Hematopoietic multipotent progenitor cell treated with erythropoietin and hydrocortisone succinate and interleukin-3 and kit ligand, for 8 days (in vitro differentiated cells): ENCODE data around the gene MBOAT7.

Source experiments
- DNase-seq: peaks from one replicate; pipeline ENCODE4 v3.0.0-alpha.2; 2015

MBOAT7 gene

DNA sequence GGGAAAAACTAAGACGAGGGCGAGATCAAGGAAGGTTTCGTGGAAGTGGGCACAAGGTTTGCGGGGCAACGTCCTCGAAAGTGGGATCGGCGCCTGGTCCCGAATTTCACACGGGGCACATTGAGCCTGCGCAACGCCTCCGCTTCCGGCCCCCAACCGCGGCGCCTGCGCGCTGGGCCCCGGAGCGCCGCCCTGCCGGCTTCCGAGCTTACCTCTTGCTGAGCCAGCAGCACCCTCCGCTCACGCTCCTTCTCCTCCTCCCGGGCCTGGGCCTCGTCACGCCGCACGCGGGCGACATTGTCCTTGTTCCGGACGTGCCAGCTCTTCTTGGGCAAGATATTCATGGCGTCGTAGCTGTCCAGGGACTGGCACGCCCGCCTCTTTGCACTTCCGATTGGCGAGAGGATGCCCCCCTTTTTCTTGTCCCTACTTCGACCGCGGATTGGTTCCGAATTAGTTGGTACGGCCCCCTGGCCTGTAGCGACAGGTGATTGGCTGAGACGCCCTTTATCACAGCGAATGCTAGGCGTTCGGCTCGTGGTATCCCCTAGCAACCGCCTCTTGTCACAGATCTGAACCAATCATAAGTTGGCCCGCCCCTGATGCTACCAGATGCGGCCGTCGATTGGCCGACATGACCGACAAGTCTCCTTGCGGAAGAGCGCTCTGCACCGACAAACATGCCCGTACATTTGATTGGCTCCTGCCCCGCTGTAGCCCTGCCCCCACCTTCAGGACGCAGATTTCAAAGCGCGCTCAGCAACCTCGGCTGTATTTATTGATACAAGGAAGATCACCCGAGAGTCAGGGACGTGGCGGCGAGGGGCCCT, 29.8 kb downstream of the MBOAT7 start, which contains the start of gene LENG1:
TSS of gene LENG1 (minus strand) at position 370 of the 830 bp plus-strand sequence. CDS start at position 344, 26 bp downstream.
- peak; percentile 100 for DNase-seq

DNA sequence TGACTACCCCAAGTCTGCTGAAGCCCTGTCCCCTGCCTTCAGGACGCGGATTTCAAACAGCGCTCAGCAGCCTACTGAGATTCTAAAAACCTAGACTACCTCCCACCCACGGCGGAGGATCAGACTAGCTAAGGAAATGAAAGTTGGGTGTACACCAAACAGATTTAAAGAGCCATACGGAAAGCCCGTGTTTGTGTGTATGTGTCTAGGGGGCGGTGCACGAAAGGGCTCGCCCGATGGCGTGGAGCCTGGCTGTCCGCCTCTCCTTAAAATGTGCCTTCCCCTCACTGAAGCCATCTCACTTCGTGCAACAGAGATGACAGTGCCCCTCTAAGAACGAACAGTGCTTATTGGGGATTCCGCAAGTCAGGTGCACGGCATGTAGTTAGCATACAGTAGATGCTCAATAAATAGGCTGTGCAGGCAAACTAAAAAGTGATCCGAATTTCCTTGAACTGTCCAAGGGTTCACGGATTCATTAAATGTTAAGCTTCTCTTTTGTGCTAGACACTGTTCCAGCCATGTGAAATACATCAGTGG, 30.5 kb downstream of the MBOAT7 start:
- peak; percentile 39 for DNase-seq

DNA sequence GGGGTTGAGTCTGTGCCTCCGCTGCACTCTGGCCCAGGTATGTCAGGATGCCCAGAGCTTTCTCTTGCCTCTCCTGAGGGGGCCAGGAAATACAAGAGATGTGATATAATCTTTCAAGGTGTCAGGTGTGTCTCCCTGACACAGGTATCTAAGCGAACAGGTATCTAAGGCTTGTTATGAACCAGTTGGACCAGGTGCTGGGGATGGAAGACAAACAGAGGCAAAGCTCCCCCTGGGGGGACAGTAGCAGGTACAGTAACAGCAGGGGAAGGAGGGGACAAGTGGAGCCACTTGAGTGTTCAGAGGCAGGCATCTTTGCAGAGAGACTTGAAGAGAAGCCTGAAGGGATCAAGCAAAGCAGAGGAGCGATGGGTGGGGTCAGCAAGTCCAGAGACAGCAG, 32.4 kb downstream of the MBOAT7 start:
- DNase-seq: no peak

DNA sequence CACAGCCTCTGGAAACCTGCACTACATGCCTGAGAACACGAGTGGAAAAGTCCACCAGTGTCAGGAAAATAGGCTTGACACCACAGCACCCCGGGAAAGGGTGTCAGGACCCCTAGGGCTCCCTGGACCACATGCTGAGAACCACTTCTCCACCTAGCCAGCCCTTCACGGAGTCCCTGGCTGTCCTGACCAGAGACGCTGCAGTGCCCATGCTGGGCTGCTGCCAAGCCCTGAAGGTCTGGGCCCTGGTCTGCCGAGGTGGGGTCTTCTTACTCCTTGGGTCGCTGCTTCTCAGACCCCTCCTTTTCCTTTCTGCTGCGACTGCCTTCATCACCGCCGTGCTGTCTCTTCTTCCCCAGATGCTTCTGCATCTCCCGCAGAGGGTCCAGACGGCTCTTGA, 32.9 kb downstream of the MBOAT7 start:
- DNase-seq: no peak

DNA sequence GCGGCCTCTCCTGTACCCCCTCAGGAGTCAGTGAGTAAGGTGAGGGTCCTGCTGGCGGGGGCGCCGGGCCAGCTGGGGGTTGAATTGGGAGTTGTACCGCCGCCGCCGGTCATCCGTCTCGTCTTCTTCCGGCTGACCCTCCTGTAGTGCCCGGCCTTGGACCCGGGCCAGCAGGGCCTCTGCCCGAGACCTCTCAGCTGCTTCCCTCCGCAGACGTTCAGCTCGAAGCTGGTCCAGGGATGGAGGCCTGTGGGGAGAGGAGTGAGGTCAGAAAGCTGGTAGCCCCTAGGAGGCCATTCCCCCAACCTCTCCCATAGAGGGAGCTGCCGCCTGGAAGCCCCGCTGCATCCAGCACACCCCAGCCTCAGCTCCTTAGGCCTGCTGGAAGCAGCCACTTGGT, 33.7 kb downstream of the MBOAT7 start:
- DNase-seq: no peak

GRCh38 chr19:54154603-54155345, 34.6 kb downstream of the MBOAT7 start:
- DNase-seq: no peak

- DNase-seq: no peak
Observed at GRCh38 chr19:54153731-54154326, 35.6 kb downstream of the MBOAT7 start.

DNA sequence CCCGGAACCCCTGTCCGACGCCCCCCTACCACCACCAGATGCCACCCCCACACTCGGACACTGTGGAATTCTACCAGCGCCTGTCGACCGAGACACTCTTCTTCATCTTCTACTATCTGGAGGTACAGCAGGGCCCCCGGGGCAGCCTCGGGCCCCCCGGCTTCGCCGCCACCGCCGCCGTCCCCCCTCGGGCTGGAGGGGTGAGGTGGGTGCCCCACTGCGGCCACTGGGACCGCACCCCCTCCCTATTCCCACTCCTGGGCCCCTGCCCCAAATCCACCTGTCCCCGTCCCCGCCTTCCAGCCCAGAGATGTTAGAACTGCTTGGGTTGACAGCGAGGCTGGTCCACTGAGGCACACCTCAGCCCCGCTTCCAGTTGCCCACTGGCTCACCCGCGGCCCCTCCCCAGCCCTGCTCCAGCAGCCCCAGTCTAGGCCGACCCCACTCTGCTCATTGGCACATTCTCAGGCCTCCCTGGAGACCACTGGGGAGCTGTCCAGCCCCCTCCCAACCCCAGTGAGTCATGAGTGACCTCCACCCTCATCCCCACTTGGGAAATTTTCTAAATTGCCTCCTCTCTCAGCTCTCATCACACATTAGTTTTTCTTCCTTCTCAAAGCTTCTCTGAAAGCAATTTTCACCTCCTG, 36.4 kb downstream of the MBOAT7 start:
- no peak for DNase-seq

GRCh38 chr19:54152267-54152666, 37.1 kb downstream of the MBOAT7 start:
- no peak for DNase-seq

DNA sequence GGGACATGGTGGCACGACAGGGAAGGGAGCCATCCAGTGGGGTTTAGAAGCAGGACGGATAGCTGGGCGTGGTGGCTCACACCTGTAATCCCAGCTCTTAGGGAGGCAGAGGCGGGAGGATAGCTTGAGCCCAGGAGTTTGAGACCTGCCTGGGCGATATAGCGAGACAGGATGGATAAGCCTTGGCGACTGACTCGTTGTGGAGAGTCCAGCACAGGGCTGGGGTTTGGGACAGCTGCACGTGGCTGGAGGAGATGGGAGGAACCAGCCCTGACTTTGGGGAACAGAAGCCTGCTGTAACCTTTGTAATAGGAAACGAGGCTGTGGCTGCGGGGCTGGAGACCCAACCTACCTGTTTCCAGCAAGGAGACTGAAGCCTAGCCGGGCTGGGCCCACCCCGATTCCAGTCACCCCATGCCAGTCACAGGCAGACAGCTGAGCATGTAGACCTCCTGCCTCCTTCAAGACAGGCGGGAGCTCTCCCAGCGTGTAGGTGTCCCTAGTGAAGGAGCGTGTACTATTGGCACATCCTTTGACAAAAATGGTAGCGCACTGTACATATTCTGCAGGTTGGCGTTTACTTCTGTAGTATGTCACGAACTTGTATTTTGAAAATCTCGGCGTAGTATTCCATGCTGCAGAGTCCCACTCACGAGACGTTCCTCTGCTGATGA, 37.9 kb downstream of the MBOAT7 start:
- DNase-seq: no peak

GRCh38 chr19:54149021-54149812, 40.2 kb downstream of the MBOAT7 start:
- DNase-seq: no peak

- DNase-seq: no peak
Observed at GRCh38 chr19:54148158-54148557, 41.2 kb downstream of the MBOAT7 start.

- no peak for DNase-seq
Observed at GRCh38 chr19:54147676-54148075, 41.7 kb downstream of the MBOAT7 start.

- DNase-seq: no peak
Observed at GRCh38 chr19:54145541-54146158, 43.7 kb downstream of the MBOAT7 start.

DNA sequence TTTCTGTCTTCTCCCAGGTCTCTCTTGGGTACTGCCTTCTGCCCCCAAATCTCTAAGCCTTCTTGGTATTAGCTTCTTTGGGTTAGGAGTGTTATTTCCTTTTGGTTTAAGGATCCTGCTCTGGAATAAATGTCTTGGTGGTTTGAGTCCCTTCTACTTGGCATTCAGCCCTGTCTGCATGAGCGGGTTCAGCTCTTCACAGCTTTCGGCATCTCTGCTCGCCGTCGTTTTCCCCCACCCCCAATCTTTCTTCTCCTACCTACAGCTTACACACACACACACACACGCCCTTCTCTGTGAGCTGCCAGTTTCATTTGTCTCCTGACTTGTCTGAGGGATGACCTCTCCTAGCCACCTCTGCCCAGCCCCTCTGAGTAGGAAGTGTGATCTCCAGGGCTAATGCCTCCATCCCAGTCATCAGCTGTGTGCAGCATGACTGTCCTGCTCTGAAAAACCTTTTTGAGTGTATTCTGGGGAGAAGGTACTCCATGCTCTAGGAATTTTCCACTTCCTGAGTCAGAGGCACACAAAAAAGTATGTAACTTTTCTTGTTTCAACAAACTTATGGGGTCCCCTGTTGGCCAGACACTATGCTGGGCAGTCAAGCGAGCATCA, 47.1 kb downstream of the MBOAT7 start:
- no peak for DNase-seq

- no peak for DNase-seq
Observed at GRCh38 chr19:54141356-54141755, 48.0 kb downstream of the MBOAT7 start.

DNA sequence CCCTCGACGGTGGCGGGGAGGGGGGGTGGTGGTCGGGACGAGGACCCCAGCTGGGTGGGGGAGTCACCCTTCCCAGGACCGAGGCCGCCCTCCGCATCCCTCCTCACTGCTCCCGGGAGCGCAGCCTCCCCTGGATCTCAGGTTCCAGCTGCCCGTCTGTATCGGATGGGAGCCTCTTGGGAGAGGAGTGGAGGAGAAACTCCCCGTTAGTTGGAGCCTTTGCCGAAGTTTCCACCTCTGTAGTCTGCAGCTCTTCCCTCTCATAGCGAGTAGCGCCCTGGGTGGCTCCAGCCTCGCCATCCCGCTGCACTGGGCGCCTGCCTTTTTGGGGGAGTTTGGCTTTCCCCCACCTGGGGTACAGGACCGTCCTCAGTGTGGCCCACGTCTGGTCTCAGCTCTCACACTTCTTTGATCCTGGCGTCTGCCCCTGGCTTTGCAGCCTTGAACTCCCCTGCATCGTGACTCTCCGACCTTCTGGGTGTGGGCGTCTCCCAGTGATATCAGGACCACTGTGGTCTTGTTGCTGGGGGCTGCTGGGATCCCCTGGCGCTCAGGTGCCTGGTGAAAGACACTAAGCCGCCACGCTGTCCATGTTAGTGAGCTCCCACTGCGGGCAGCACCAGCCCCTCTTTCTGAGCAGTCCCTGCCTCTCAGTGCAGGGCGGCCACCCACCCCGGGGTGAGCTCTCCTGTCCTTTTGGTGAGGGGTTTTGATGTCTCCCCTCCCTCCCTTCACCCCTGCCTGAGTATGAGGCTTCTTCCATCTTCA, 50.7 kb downstream of the MBOAT7 start:
- DNase-seq: no peak

DNA sequence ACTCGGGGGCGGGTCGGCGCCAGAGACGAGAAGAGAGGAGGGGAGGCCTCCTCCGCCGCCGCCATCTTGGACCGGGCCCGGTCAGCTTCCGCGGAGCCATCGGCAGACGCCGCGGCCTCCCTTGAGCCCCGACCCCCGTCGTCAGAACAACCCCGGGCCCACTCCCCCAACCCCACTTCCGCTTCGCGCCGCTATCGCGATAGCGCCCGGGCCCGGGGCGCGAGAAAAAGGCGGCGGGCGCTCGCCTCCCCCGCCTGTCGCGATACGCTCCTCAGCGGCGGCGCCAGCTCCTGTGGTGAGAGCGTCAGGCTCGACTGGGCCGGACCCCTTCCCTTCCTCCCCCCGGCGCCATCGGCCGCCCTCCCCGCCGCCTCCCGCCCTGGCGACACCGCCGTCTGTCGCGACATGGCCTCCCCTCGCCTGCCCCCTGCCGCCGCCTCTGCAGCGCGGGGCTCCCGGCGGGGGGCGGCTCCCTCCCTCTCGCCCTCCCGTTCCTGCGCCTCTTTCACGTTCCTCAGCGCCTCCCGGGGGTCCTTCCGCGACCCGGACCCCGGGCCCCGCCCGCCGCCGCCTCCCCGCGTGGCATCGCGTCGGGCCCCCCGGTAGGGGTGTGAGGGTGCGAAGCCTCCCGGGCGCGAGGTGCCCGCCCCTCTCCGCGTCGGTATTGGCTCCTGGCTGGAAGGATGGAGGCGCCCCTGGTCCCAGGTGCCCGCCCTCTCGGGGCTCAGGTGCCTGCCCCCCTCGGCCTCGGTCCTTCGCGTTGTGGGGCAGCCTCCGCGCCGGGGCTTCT, 51.5 kb downstream of the MBOAT7 start, which contains the start of gene CNOT3:
TSS of gene CNOT3 (plus strand) at position 64 of the 790 bp plus-strand sequence. CDS start 5,217 bp downstream, outside the sequence.
- no peak for DNase-seq
